ENCODE data around the gene YIPF3.
"Not testable (repeated sequence)": the region's sequence is repeated elsewhere in the genome, so short reads cannot be mapped to it uniquely, and the experiment has no call there.

Gene YIPF3

DNA sequence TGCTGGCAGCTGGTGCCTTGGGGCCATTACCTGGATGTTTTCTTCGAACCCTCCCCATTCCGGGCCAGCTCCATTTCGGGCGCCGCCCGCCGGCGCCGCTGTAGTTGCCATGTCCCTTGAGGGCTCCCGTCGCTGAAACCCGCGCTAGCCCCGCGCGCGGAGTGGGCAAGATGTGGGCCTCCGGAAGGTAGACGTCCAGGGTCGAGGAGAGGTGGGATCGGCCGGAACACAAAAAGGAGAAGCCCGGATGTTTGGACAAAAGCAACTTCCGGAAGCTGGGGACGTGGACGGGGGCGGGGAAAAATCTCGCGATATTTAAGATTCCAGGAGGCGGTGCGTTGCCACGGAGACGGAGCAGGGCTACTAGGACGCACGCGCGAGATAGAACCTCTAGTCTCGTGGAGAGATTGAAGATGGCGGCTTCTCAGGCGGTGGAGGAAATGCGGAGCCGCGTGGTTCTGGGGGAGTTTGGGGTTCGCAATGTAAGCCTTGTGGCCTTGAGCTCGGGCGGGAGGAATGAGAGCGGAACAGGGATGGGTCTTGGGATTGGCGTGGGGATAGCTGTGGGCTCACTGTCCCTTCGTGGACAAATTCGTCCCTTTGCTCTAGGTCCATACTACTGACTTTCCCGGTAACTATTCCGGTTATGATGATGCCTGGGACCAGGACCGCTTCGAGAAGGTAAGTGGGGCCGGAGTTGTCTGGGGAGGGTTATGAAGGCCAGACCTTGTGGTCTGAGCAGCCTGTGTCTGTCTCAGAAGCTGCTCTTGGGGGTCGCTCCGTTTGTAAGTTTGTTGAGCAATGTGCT is at the start of gene YIPF3, which contains the start of gene POLR1C:
TSS of gene YIPF3 (minus strand) at position 230 of the 808 bp plus-strand sequence. CDS start at position 111, 119 bp downstream.
TSS of gene POLR1C (plus strand) at position 393 of the 808 bp plus-strand sequence. CDS start at position 414, 21 bp downstream.
- peak; percentile 93 for DNase-seq (ENCODE audit: low read depth)

- DNase-seq (ENCODE audit: low read depth): no peak
Measured at GRCh38 chr6:43559328-43559727, 42.6 kb upstream of the YIPF3 start.

- DNase-seq (ENCODE audit: low read depth): not testable (repeated sequence)
Measured at GRCh38 chr6:43557620-43558019, 40.9 kb upstream of the YIPF3 start.

DNA sequence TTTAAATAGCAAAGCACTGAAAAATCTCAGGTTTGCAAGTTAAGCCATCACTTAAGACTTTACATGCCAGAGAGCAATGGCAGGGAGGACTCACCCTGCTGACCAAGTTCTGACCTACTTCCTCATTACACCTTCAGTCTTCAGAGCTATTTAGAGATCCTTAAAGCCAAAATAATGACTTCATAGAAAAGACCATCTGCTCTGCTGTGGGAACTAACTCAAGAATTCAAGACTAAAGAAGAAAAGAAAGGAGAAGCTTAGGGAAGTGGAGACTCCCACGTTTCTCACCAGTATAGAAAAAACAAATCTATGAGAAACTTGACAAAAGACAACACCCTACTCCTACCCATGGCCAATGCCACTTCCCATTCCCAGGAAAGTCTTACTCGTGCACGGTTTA is 30.5 kb upstream of the YIPF3 start:
- DNase-seq (ENCODE audit: low read depth): no peak

DNA sequence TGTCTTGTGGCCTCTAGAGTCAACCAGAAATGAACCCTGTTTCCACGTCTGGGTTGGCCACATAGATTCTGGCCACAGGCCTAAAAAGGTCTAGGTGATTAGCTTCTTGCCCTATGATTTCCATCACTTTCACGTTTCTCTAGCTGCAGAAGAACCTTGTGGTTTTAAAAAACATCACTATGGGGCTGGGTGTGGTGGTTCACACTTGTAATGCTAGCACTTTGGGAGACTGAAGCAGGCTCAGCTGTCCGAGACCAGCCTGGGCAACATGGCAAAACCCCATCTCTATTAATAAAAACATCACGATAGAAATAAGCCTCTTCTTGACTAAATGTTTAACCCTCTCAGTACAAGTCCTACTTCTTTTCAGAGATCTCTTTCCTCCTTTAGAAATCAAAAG is 27.7 kb upstream of the YIPF3 start:
- no peak for DNase-seq (ENCODE audit: low read depth)

- DNase-seq (ENCODE audit: low read depth): no peak
Measured at GRCh38 chr6:43541774-43542471, 25.2 kb upstream of the YIPF3 start.

DNA sequence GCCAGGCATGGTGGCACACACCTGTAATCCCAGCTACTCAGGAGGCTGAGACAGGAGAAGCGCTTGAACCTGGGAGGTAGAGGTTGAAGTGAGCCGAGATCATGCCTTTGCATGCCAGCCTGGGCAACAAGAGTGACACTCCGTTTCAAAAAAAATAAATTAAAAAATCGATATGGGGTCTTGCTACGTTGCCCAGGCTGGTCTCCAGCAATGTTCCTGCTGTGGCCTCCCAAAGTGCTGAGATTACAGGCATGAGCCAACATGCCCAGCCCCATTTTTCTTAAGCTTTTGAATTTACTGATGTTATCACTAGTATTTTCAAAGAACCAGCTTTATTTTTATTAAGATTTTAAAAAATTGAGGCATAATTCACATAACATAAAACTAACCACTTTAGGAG is 23.8 kb upstream of the YIPF3 start:
- DNase-seq (ENCODE audit: low read depth): no peak

GRCh38 chr6:43539409-43539808 is 22.7 kb upstream of the YIPF3 start:
- not testable (repeated sequence) for DNase-seq (ENCODE audit: low read depth)

DNA sequence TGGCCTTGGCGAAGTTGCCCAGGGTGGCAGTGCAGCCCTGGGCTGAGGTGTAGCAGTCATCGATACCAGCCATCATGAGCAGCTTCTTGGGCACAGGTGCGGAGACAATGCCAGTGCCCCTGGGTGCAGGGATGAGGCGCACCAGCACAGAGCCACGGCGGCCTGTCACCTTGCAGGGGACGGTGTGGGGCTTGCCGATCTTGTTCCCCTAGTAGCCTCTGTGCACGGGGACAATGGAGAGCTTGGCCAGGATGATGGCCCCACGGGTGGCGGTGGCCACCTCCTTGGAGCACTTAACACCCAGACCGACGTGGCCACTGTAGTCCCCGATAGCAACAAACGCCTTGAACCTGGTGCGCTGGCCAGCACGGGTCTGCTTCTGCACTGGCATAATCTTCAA is 22.3 kb upstream of the YIPF3 start:
- not testable (repeated sequence) for DNase-seq (ENCODE audit: low read depth)

- DNase-seq (ENCODE audit: low read depth): no peak
Measured at GRCh38 chr6:43532201-43532600, 15.5 kb upstream of the YIPF3 start.

DNA sequence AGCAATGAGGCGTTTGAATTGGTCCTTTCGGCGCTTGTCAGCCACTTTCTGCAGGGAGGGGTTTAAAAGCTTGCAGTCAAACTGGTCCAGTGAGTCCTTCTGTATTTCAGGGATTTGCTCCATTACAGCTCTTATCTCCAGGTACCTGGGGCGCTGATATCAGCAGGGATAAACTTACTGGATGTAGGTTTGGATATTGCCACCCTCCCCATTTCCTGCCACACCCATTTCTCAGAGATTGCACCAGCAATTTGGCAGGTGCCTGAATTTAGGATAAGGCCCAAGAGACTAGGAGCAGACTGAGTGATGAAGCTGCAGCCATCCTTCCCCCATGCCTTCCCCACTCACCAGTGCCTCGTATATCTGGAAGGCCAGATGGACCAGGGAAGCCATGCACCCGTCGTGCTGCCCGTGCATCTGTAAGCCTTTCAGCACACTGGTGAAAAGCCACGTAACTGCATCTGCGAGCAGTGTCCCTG is 7.8 kb upstream of the YIPF3 start:
- DNase-seq (ENCODE audit: low read depth): no peak

DNA sequence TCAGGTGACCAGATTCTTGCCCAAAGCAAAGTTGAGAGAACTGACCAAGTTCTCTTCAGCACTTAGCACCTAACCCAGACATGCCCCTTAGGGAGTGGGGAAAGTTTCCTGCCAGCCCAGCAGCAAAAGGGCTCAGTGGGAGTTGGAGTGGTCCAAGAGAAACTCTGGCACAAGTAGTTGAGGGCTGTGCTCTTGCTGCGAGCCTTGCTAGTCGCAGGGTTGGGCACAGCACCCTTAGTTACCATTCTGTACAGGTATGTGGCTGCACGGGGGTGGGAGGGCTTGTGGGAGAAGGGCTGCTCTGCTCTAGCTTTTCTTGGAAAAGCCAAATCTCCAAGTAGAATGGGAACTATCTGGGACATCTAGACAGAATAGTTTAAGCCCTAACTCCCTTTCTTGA is 6.6 kb upstream of the YIPF3 start:
- no peak for DNase-seq (ENCODE audit: low read depth)

GRCh38 chr6:43522547-43523261 is 6.0 kb upstream of the YIPF3 start:
- DNase-seq (ENCODE audit: low read depth): no peak

- DNase-seq (ENCODE audit: low read depth): no peak
Measured at GRCh38 chr6:43521836-43522235, 5.1 kb upstream of the YIPF3 start.

GRCh38 chr6:43520097-43520496 is 3.4 kb upstream of the YIPF3 start:
- no peak for DNase-seq (ENCODE audit: low read depth)

GRCh38 chr6:43517505-43518357 is 1.0 kb upstream of the YIPF3 start:
- no peak for DNase-seq (ENCODE audit: low read depth)

DNA sequence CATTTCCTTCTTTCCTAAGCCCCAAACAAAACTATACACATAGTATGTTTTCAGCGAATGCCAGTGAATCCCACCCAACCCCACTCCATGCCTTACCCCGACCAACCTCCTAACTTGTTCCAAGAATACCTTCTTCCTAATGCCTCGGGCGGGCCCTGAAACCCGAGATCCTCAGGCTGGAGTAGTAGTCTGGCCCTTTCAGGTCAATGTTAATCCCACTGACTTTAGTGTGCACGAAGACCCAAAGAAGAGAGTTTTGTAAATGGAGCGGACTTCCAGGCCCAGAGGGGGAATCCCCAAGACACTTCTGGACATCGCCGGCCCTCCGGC is 394 bp downstream of the YIPF3 start:
- no peak for DNase-seq (ENCODE audit: low read depth)

DNA sequence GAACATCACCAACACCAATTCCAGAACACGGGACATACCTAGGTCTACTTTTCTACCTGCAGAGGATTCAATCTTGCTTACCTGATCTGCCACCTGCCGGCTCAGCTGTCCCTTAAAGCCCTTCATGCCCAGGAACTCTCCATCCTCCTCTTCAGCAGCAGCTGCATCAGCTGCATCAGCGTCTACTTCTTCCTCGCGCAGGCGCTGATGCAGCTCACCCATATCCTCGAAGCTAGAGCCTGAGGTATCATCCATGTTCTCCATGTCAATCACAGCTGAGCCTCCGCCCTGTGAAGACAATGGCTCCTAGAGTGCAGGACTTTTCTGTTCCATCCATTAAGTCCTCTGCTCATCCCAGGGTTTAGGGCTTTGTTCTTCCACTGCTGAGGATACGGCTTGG is 918 bp downstream of the YIPF3 start:
- DNase-seq (ENCODE audit: low read depth): no peak

DNA sequence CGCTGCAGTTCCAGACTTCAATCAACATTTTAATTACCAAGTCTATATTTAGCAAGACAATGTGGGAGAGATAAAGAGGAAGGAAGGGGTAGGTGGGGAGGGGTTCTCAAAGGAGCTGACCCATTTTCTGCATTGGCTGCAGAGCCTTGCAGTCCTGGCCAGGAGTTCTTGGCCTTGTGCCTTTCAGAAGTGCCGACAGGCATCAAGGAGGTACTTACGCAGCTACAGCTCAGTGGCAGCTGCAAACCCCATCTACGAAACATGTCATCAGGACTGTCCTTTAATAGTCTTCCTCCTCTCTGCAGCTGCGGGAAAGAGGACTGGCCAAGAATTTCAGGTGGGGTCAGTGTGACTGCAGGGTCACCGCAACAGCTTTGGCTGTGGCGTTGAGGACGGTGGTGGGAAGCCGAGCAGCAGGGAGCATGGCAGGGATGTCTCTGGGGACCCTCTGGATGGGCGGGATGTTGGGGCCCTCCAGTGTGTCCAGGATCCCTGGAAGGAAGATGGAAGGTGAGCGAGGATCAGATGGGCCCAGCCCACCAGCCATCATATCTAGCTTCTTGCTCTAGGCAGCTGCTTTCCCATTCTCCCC is 4.8 kb downstream of the YIPF3 start:
- no peak for DNase-seq (ENCODE audit: low read depth)

DNA sequence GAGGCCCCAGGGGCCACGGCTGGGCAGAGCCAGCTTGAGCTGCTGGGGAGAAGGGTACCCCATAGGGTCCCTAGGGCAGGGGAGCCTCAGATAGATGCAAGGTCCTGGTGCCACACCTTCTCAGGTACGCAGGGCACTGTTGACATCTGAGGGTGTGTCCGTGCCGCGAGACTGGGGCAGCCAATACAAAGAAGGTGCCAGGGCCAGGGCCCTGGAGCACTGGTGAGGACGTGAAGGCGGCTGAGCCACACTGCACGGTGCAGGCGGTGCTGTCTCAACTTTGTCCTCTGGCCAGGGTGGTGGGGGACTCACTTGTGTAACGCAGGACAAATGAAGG is 5.9 kb downstream of the YIPF3 start:
- DNase-seq (ENCODE audit: low read depth): no peak
